ENCODE results near the gene CELF3.
"Not testable (repeated sequence)": the region's sequence is repeated elsewhere in the genome, so short reads cannot be mapped to it uniquely, and the experiment has no call there.

CELF3 gene

DNA sequence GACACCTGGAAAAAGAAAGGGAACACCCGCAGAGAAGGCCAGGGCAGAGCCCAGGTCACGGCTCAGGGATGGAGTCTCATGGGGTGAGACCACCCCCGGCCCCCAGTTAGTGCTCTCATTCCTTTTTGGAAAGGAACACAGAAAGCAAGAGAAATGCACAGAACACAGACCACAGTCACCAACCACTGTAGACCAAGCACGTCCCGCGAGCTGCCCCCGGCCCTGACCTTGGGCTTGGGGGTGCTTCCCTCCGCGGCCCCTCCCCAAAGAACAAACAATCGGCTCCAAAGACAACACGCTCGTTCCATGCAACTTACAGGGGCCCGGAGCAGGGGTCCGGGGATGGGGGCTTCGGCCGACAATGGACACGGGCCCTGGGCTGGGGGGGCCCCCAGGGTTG is 12.8 kb downstream of the CELF3 start:
- DNase-seq (ENCODE audit: low spot score), result no peak

GRCh38 chr1:151702936-151703335 is 13.7 kb downstream of the CELF3 start:
- no peak for DNase-seq (ENCODE audit: low spot score)

GRCh38 chr1:151701515-151701914 is 15.1 kb downstream of the CELF3 start:
- DNase-seq (ENCODE audit: low spot score), result no peak

DNA sequence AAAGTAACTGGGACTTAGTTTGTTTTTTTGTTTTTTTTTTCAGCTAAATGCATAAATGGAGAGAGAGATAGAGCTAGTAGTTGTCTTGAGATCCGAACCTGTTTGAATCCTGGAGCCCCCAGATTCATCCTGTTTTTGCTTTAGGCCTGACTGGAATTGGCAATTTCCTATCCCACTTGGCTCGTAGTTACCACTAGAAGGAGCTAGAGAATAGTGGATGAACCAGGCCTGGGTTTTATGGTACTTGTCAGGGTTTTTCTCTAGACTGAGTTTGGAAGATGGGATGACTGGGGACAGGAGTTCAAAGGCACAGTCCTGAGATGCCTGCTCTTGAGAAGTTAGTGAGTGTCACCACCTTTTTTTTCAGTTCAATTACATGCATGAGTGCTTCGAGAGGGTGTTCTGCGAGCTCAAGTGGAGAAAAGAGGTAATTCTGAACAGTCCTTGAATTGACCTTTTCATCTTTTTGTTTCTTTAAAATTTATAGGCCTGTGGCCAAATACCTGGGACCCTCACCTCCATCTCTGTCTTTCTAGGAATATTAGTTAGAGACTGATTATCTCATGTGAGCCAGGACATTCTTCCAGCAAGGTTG is 23.4 kb downstream of the CELF3 start:
- DNase-seq (ENCODE audit: low spot score), result peak; percentile 52

DNA sequence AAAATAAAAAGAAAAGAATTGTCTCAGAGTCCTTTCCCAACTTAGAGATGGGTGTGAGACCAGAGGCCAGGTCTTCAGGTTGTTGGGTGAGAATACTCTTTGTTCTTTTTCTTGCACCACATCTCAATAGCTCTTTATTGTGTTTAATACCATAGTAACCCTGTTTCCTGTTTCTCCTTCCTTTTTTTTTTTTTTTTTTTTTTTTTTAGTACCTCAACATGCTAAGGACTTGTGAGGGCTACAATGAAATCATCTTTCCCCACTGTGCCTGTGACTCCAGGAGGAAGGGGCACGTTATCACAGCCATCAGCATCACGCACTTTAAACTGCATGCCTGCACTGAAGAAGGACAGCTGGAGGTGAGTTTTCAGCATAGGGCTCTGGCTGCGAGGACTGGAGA is 24.4 kb downstream of the CELF3 start:
- DNase-seq (ENCODE audit: low spot score), result no peak

DNA sequence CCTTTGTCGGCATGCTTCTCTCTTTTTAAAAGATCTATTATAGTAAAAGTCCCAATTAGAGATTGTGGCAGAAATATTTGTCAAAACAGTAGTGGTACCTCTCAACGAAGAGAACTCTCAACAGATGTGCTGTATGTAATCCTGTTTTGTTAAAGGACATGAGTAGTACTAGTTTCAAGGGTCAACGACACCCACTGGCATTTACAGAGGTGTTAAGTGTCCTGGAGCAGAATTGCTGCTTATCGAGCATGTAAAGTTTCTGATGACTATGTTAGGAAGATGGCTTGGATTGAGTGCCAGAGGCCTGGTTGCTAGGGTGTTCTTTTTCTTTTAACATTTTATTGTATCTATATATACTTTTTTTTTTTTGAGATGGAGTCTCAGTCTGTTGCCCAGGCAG is 27.1 kb downstream of the CELF3 start:
- no peak for DNase-seq (ENCODE audit: low spot score)

DNA sequence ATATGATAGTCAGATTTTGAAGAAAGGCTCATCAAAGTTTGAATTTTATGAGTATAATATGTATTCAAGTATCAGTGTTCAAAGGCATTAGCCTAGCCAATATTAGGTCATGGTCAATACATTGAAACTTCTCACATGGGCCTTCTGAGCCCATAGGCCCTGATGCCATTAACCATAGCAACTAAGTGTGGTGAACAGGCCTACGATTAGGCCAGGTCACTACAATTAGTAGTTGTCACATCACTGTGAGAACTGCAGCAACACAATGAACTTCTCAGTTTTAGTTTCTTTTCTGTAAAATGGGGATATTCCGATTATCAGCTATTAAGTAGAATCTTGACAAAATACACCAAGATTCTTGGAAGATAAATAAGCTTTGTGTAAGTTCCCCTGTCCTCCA is 30.0 kb downstream of the CELF3 start:
- no peak for DNase-seq (ENCODE audit: low spot score)

DNA sequence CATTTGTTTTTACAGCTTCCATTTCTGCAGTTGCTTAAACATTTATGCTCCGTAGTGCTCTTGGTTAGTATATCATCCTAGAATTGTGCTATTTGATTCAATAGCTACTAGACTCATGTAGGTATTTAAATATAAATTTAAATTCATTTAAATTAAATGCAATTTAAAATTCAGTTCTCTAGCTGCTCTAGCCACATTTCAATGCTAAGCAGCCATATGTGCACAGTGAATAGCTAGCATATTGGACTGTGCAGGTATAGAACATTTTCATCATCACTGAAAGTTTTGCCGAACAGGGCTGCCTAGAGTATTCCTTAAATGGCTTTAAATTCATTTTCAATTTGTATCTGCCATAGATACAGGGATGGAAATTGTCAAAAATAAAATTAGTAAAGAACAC is 32.5 kb downstream of the CELF3 start:
- no peak for DNase-seq (ENCODE audit: low spot score)

GRCh38 chr1:151682901-151683300 is 33.7 kb downstream of the CELF3 start:
- not testable (repeated sequence) for DNase-seq (ENCODE audit: low spot score)

DNA sequence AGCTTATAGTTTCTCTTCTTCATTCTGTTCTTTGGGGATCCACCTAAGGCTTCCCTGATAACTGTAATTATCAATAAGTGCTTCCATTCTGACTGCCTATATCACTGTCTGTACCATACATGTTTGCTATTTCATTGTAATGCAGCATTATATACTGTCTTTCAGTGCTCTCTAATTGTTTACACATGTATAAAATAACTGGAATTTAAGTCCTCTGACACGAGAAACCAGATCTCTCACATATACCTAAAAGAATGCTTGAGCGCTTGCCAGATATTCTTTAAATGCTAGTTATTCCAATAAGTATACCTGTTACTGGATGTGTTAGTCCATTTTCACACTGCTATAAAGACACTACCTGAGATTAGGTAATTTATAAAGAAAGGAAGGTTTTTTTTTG is 34.7 kb downstream of the CELF3 start:
- DNase-seq (ENCODE audit: low spot score), result no peak

- DNase-seq (ENCODE audit: low spot score), result no peak
These were observed 35.8 kb downstream of the CELF3 start for GRCh38 chr1:151680826-151681225.

- no peak for DNase-seq (ENCODE audit: low spot score)
These were observed 36.2 kb downstream of the CELF3 start for GRCh38 chr1:151680391-151680790.

GRCh38 chr1:151673407-151673806 is 43.2 kb downstream of the CELF3 start:
- DNase-seq (ENCODE audit: low spot score), result no peak

DNA sequence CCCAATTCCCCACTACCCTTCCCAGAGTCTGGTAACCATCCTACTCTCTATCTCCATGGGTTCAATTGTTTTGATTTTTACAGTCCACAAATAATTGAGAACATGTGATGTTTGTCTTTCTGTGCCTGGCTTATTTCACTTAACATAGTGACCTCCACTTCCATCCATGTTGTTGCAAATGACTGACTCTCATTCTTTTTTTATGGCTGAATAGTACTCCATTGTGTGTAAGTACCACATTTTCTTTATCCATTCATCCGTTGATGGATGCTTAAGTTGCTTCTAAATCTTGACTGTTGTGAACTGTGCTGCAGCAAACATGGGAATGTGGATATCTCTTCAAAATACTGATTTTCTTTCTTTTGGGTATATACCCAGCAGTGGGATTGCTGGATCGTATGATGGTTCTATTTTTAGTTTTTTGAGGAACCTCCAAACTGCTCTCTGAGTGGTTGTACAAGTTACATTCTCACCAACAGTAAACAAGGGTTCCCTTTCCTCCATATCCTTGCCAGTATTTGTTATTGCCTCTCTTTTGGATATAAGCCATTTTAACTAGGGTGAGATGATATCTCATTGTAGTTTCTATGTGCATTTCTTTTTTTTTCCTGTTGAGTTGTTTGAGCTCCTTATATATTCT is 46.4 kb downstream of the CELF3 start:
- not testable (repeated sequence) for DNase-seq (ENCODE audit: low spot score)

- DNase-seq (ENCODE audit: low spot score), result no peak
These were observed 48.5 kb downstream of the CELF3 start for GRCh38 chr1:151668090-151668489.

DNA sequence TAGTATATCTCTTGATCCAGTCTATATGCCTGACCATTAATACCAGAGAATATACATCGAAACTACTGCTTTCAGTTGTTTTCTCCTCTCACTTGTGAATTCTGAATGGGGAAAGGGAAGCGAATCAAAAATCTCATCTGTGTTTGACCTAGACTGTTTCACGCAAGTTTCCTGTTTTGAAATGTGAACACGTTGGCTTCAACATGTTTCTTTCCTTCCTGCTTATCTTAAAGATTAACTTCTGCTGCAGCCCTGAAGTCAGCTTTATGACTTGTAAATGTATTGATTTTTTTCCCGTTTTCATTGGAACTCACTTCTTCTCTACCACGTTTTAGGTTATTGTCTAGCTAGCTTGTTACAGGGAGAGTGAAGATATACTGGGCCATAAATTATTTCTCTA is 54.9 kb downstream of the CELF3 start:
- DNase-seq (ENCODE audit: low spot score), result no peak

GRCh38 chr1:151655371-151655770 is 61.2 kb downstream of the CELF3 start:
- DNase-seq (ENCODE audit: low spot score), result no peak

- no peak for DNase-seq (ENCODE audit: low spot score)
These were observed 63.2 kb downstream of the CELF3 start for GRCh38 chr1:151653397-151653796.

All from hematopoietic multipotent progenitor cell treated with erythropoietin and hydrocortisone succinate and interleukin-3 and kit ligand, for 15 days (in vitro differentiated cells).